DOHH2 (cell line): ENCODE results near the gene KIRREL3.

Experiments
- H3F3A ChIP-seq: fragments of 200-600 bp; sonication (generic), shearing (Covaris generic); 2 replicates; pipeline ENCODE4 v1.6.0; 2016; ENCODE audit warnings: antibody characterized with exemption, mild to moderate bottlenecking; ENCODE audit not compliant: control insufficient read depth, insufficient read depth
- H3K27ac ChIP-seq: fragments of 200-600 bp; sonication (generic); 2 replicates; pipeline ENCODE4 v1.5.1; 2014; ENCODE audit warnings: low read depth, mild to moderate bottlenecking, low read length, moderate library complexity
- H3K27me3 ChIP-seq: fragments of 200-600 bp; sonication (generic); 2 replicates; pipeline ENCODE4 v1.6.1; 2014; ENCODE audit warnings: mild to moderate bottlenecking, low read length, mixed read lengths; ENCODE audit not compliant: control insufficient read depth
- H3K36me3 ChIP-seq: fragments of 200-600 bp; sonication (generic); 2 replicates; pipeline ENCODE4 v1.6.1; 2014; ENCODE audit warnings: mild to moderate bottlenecking, low read length, moderate library complexity, mixed read lengths; ENCODE audit not compliant: control insufficient read depth
- H3K4me1 ChIP-seq: fragments of 200-600 bp; sonication (generic); 2 replicates; pipeline ENCODE4 v1.6.1; 2014; ENCODE audit warnings: mild to moderate bottlenecking, low read length, mixed read lengths; ENCODE audit not compliant: control insufficient read depth
- H3K4me2 ChIP-seq: fragments of 200-600 bp; sonication (generic); 2 replicates; pipeline ENCODE4 v1.6.0; 2014; ENCODE audit warnings: mild to moderate bottlenecking, low read length, moderate library complexity
- H3K4me3 ChIP-seq: fragments of 200-600 bp; sonication (generic); 2 replicates; pipeline ENCODE4 v1.5.1; 2014; ENCODE audit warnings: mild to moderate bottlenecking, low read length, mixed read lengths
- H3K79me2 ChIP-seq: fragments of 200-600 bp; sonication (generic); 2 replicates; pipeline ENCODE4 v1.6.1; 2014; ENCODE audit warnings: mild to moderate bottlenecking, low read length, mixed read lengths; ENCODE audit not compliant: control insufficient read depth
- H3K9me2 ChIP-seq: fragments of 200-600 bp; sonication (generic); replicated peaks from 2 replicates; pipeline ENCODE4 v1.6.1; 2014; ENCODE audit warnings: mild to moderate bottlenecking, low read length, mixed read lengths; ENCODE audit not compliant: control insufficient read depth
- H3K9me3 ChIP-seq: fragments of 200-600 bp; sonication (generic); 2 replicates; pipeline ENCODE4 v1.6.1; 2014; ENCODE audit warnings: antibody characterized with exemption, low read length, mixed read lengths; ENCODE audit not compliant: control insufficient read depth, insufficient read depth
- H4K20me1 ChIP-seq: fragments of 200-600 bp; sonication (generic); 2 replicates; pipeline ENCODE4 v1.6.0; 2014; ENCODE audit warnings: low read depth, mild to moderate bottlenecking, antibody characterized with exemption, low read length, moderate library complexity; ENCODE audit not compliant: control insufficient read depth, insufficient read depth
- CTCF ChIP-seq: fragments of 200-600 bp; sonication (generic); IDR thresholded peaks from one replicate; pipeline ENCODE4 v1.5.1; 2014; ENCODE audit warnings: antibody characterized with exemption, mild to moderate bottlenecking, low read depth, low read length; ENCODE audit not compliant: poor library complexity, severe bottlenecking
- EZH2phosphoT487 ChIP-seq: fragments of 200-600 bp; sonication (generic); IDR thresholded peaks from 2 replicates; pipeline ENCODE4 v1.6.1; 2017; ENCODE audit warnings: borderline replicate concordance, mild to moderate bottlenecking, antibody characterized with exemption, low read length, moderate library complexity, mixed read lengths

The KIRREL3 gene

DNA sequence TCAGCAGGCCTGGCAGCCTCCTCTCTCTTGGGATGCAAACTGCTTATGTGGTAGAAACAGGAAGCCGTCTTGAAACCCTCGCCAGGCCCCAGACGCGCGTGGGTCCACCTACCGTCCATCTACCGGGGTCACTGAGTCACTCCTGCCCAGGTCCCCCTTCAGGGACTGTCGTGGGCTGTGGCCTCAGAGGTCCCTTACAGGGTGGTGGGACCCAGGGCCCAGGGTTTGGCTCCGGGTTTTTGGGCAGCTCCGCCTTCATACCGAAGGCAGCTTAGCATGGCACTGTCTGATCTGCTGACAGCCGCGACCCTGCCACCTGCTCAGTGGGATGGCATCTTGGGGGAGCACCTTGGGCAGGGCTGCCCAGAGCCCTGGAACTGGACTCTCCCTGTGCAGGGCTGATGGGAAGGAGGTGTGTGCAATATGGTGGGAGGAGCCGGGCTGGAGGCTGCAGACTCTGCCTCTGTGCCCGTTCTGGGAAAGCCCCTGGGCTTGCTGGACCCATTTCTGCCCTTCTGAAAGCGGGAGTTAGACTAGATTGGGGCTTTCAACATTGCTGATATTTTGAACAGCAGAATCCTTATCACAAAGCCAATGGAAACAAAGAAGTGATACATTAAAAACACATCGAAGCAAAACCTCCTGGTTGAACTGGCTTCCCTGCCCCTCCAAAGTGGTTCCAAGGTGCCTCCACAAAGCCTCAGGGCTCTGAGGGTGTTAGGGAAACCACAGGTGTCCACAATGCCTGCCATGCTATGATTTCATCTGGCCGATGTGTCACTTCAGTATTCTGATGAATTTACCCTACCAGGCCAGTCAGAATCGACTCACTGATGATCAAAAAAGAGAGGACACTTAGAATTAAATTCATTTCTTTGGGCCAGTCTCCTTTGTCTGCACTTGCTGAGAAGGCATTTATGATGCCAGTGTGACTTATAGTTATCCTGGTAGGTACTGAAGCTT lies 316.5 kb downstream of the KIRREL3 start:
- Histone ChIP-seq H3K27me3 (peaks cover 11% of the 10 kb centered on the region), H3K4me1 (no peaks in the 10 kb centered on the region), H3K9me3 (no peaks in the 10 kb centered on the region), H3K4me3 (no peak overlapping the region), H3K4me2 (no peak overlapping the region), H3K36me3 (no peaks in the 10 kb centered on the region), H4K20me1 (no peaks in the 10 kb centered on the region), H3K79me2 (no peaks in the 10 kb centered on the region), H3F3A (no peaks in the 10 kb centered on the region), H3K27ac (no peak overlapping the region), H3K9me2 (no peaks in the 10 kb centered on the region)
- no peak for TF ChIP-seq CTCF
- no peak for TF ChIP-seq EZH2phosphoT487

GRCh38 chr11:126682590-126682989 lies 318.0 kb downstream of the KIRREL3 start:
- Histone ChIP-seq H3F3A (no peaks in the 10 kb centered on the region), H3K79me2 (no peaks in the 10 kb centered on the region), H3K9me2 (no peaks in the 10 kb centered on the region), H3K9me3 (no peaks in the 10 kb centered on the region), H3K4me1 (no peaks in the 10 kb centered on the region), H3K4me3 (no peak overlapping the region), H3K4me2 (no peak overlapping the region), H3K27me3 (peaks cover 11% of the 10 kb centered on the region), H3K36me3 (no peaks in the 10 kb centered on the region), H4K20me1 (no peaks in the 10 kb centered on the region), H3K27ac (no peak overlapping the region)
- TF ChIP-seq CTCF (no peak), EZH2phosphoT487 (no peak)

GRCh38 chr11:126680700-126681099 lies 319.9 kb downstream of the KIRREL3 start:
- H3K79me2 ChIP-seq: no peaks in the 10 kb centered on the region
- H3K4me1 ChIP-seq: no peaks in the 10 kb centered on the region
- no peaks in the 10 kb centered on the region for H3F3A ChIP-seq
- TF ChIP-seq EZH2phosphoT487: no peak
- TF ChIP-seq CTCF: no peak
- no peaks in the 10 kb centered on the region for H4K20me1 ChIP-seq
- no peaks in the 10 kb centered on the region for H3K36me3 ChIP-seq
- H3K9me2 ChIP-seq: no peaks in the 10 kb centered on the region
- H3K9me3 ChIP-seq: no peaks in the 10 kb centered on the region
- H3K4me2 ChIP-seq: no peak overlapping the region
- no peak overlapping the region for H3K4me3 ChIP-seq
- H3K27me3 ChIP-seq: peaks cover 13% of the 10 kb centered on the region
- H3K27ac ChIP-seq: no peak overlapping the region
